ENCODE measurements around the gene APOBEC3B.

DNA sequence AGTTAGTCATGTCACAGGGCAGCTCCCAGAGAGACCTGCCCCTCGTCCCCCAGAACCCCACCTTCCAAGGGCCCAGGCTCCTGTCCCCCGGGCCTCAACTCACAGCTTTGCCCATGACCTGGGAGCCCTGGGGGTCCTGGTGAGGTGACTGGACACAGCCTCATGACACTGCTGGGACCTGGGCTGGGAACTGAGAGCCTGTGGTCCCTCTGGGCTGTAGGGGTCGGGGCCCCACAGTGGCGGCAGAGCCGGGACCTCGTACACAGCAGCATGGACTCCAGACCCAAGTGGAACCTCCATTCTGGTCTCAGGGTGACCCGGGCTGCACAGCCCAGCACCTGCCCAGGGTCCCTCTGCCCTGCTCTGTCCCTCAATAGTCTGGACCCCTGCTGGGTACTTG is 17.8 kb upstream of the APOBEC3B start:
- TF ChIP-seq, protein P1, sequence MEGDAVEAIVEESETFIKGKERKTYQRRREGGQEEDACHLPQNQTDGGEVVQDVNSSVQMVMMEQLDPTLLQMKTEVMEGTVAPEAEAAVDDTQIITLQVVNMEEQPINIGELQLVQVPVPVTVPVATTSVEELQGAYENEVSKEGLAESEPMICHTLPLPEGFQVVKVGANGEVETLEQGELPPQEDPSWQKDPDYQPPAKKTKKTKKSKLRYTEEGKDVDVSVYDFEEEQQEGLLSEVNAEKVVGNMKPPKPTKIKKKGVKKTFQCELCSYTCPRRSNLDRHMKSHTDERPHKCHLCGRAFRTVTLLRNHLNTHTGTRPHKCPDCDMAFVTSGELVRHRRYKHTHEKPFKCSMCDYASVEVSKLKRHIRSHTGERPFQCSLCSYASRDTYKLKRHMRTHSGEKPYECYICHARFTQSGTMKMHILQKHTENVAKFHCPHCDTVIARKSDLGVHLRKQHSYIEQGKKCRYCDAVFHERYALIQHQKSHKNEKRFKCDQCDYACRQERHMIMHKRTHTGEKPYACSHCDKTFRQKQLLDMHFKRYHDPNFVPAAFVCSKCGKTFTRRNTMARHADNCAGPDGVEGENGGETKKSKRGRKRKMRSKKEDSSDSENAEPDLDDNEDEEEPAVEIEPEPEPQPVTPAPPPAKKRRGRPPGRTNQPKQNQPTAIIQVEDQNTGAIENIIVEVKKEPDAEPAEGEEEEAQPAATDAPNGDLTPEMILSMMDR (IDR thresholded peaks at IDR 0.05) = no peak
- TF ChIP-seq POLR2AphosphoS5 (IDR thresholded peaks at IDR 0.05) (no peak), POLR2A (IDR thresholded peaks at IDR 0.05) (no peak), EP300 (IDR thresholded peaks at IDR 0.05; ENCODE audit: low read depth) (no peak)
